K562 (cell line): ENCODE data around the gene FBL. TPM values are rescaled to one million over a fixed set of nuclear protein-coding genes. Genes with fewer than 3 reads are reported as not detected.

Source experiments
- ATAC-seq: fragments of 200-7000 bp; cut with Tn5 transposase; 3 replicates; pipeline ENCODE4 v1.9.1; 2020; ENCODE audit warnings: moderate library complexity
- BruUV-seq: library from RNA; stranded (reverse); fragments of 400-500 nt; replicated peaks from 2 replicates; lab custom pipeline; 2021; lab: Mats Ljungman, UMichigan
- CTCF ChIA-PET: fragments of 300-600 bp; formaldehyde crosslinking; extraction: SDS; loops from one replicate; lab custom pipeline; 2021; ENCODE audit warnings: low intra/inter-chr PET ratio; lab: Yijun Ruan, JAX
- POLR2A ChIA-PET: fragments of 300-600, 350-650 bp; sonication (Branson Sonifier 250); formaldehyde crosslinking; extraction: SDS; loops from one replicate; lab custom pipeline; 2021; ENCODE audit warnings: antibody characterized with exemption, inconsistent platforms; lab: Yijun Ruan, JAX
- DNase-seq, 4 experiments: peaks; one replicate each; pipeline versions ENCODE4 v3.0.0 to v3.0.0-alpha.2; 2011 to 2018; ENCODE audit warnings: low spot score in 3 of 4, mixed read lengths in 3 of 4; ENCODE audit errors: extremely low read depth in 1 of 4
- FAIRE-seq: peaks from 2 replicates; lab custom pipeline; 2011; peaks lifted over from hg19 to GRCh38; lab: Jason Lieb, UNC
- H2AFZ ChIP-seq: 2 replicates; pipeline ENCODE4 v1.6.0; 2011; ENCODE audit warnings: low read depth, low read length, control low read depth, inconsistent platforms
- H3K27ac ChIP-seq: fragments of 200-600 bp; 3 replicates; pipeline ENCODE4 v1.8.0; 2011; ENCODE audit warnings: low read depth, mild to moderate bottlenecking, control low read depth, inconsistent platforms, low read length, moderate library complexity, mixed read lengths; ENCODE audit errors: extremely low read depth
- H3K27me3 ChIP-seq, 2 experiments: fragments of 300-600 bp in 1 of 2; 2 replicates in 1 of 2; 3 replicates in 1 of 2; pipeline versions ENCODE4 v1.6.0 to v1.8.0; 2011; ENCODE audit warnings: inconsistent platforms in 2 of 2, low read length in 2 of 2, mild to moderate bottlenecking in 1 of 2, mixed read lengths in 1 of 2, moderate library complexity in 1 of 2; ENCODE audit not compliant: control insufficient read depth in 2 of 2, insufficient read depth in 2 of 2
- H3K36me3 ChIP-seq: fragments of 300-600 bp; 3 replicates; pipeline ENCODE4 v1.8.0; 2011; ENCODE audit warnings: mild to moderate bottlenecking, low read length, inconsistent platforms; ENCODE audit not compliant: control insufficient read depth, insufficient read depth
- H3K4me1 ChIP-seq, 2 experiments: fragments of 200-600 bp in 1 of 2; replicated peaks in 1 of 2; 2 replicates in 1 of 2; 3 replicates in 1 of 2; pipeline versions ENCODE4 v1.5.1 to v1.8.0; 2011; ENCODE audit warnings: inconsistent platforms in 2 of 2, low read length in 2 of 2, mild to moderate bottlenecking in 1 of 2, mixed read lengths in 1 of 2, moderate library complexity in 1 of 2; ENCODE audit not compliant: control insufficient read depth in 2 of 2, insufficient read depth in 2 of 2
- H3K4me2 ChIP-seq: 2 replicates; pipeline ENCODE4 v1.6.1; 2011; ENCODE audit warnings: low read length, control low read depth, inconsistent platforms, mixed read lengths; ENCODE audit not compliant: insufficient read depth
- H3K4me3 ChIP-seq: fragments of 200-600 bp; sonication (generic), shearing (Covaris generic); 2 replicates; pipeline ENCODE4 v1.5.1; 2016; ENCODE audit warnings: control low read depth, inconsistent platforms
- H3K79me2 ChIP-seq: fragments of 200-600 bp; 3 replicates; pipeline ENCODE4 v1.8.0; 2011; ENCODE audit warnings: low read length, inconsistent platforms; ENCODE audit not compliant: control insufficient read depth, insufficient read depth
- H3K9ac ChIP-seq, 2 experiments: 2 replicates each; pipeline versions ENCODE4 v1.6.0 to v1.6.1; 2011; ENCODE audit warnings: low read depth in 2 of 2, low read length in 2 of 2, control low read depth in 1 of 2, inconsistent platforms in 1 of 2, mild to moderate bottlenecking in 1 of 2, mixed read lengths in 1 of 2; ENCODE audit not compliant: insufficient read depth in 1 of 2
- H3K9me1 ChIP-seq: one replicate; pipeline ENCODE4 v1.6.0; 2011; ENCODE audit warnings: inconsistent platforms, mild to moderate bottlenecking, low read length, moderate library complexity; ENCODE audit not compliant: control insufficient read depth, insufficient read depth
- H3K9me3 ChIP-seq: replicated peaks from 2 replicates; pipeline ENCODE4 v1.5.1; 2011; ENCODE audit warnings: low read depth, low read length, inconsistent platforms; ENCODE audit not compliant: control insufficient read depth, insufficient read depth
- H4K20me1 ChIP-seq: replicated peaks from 2 replicates; pipeline ENCODE4 v1.6.1; 2011; ENCODE audit warnings: low read length, inconsistent platforms, mixed read lengths; ENCODE audit not compliant: control insufficient read depth, insufficient read depth
- BRD4 ChIP-seq: fragments of 200-600 bp; sonication (generic); IDR thresholded peaks from 2 replicates; pipeline ENCODE4 v1.6.1; 2017; ENCODE audit warnings: inconsistent platforms
- CBX3 ChIP-seq, 2 experiments: IDR thresholded peaks; 1 replicate in 1 of 2; 2 replicates in 1 of 2; pipeline ENCODE4 v1.6.1; 2012; ENCODE audit warnings: inconsistent platforms in 2 of 2, low read length in 2 of 2, borderline replicate concordance in 1 of 2, control low read depth in 1 of 2
- EP300 ChIP-seq: IDR thresholded peaks from 2 replicates; pipeline ENCODE4 v1.6.1; 2012; ENCODE audit warnings: low read length, improper control_type of control experiment
- ETS2 ChIP-seq: IDR thresholded peaks from 2 replicates; pipeline ENCODE4 v1.6.1; 2016; ENCODE audit warnings: borderline replicate concordance, missing genetic modification characterization, mild to moderate bottlenecking, moderate library complexity, missing compliant biosample characterization; ENCODE audit not compliant: poor library complexity, severe bottlenecking
- JUND ChIP-seq, 2 experiments: IDR thresholded peaks; 2 replicates in 1 of 2; 3 replicates in 1 of 2; pipeline ENCODE4 v1.6.1; 2011; ENCODE audit warnings: borderline replicate concordance in 2 of 2, low read depth in 2 of 2, low read length in 2 of 2, improper control_type of control experiment in 1 of 2, missing biosample characterization in 1 of 2, missing genetic modification characterization in 1 of 2, missing genetic modification reagents in 1 of 2
- KLF16 ChIP-seq: IDR thresholded peaks from 2 replicates; pipeline ENCODE4 v1.6.1; 2016; ENCODE audit warnings: antibody characterized with exemption
- POLR2AphosphoS5 ChIP-seq: IDR thresholded peaks from 2 replicates; pipeline ENCODE4 v1.6.1; 2011; ENCODE audit warnings: mild to moderate bottlenecking, low read depth, low read length, moderate library complexity; ENCODE audit not compliant: control insufficient read depth, insufficient read depth
- RAD51 ChIP-seq: fragments of 450-650 bp; IDR thresholded peaks from 2 replicates; pipeline ENCODE4 v1.7.1; 2016; ENCODE audit warnings: low read depth, mild to moderate bottlenecking, borderline replicate concordance
- SETDB1 ChIP-seq: IDR thresholded peaks from one replicate; pipeline ENCODE4 v1.6.1; 2012; ENCODE audit warnings: low read length, control low read depth, inconsistent platforms
- SNRNP70 ChIP-seq: fragments of 200-400 bp; formaldehyde crosslinking; optimal IDR thresholded peaks from 2 replicates; pipeline ENCODE3; 2017; ENCODE audit warnings: low read depth, low read length
- SUPT5H ChIP-seq: fragments of 450-650 bp; IDR thresholded peaks from 2 replicates; pipeline ENCODE4 v1.6.1; 2016
- TEAD4 ChIP-seq, 2 experiments: sonication (generic) in 1 of 2; formaldehyde crosslinking in 1 of 2; IDR thresholded peaks; 2 replicates each; pipeline versions ENCODE4 v1.6.1 to v1.8.0; 2012 to 2022; ENCODE audit warnings: borderline replicate concordance in 1 of 2, inconsistent platforms in 1 of 2, low read length in 1 of 2, mild to moderate bottlenecking in 1 of 2, missing genetic modification reagents in 1 of 2
- USF2 ChIP-seq: sonication (generic); formaldehyde crosslinking; IDR thresholded peaks from 2 replicates; pipeline ENCODE4 v1.5.0; 2020; ENCODE audit warnings: missing genetic modification reagents
- ZNF121 ChIP-seq: sonication (generic); formaldehyde crosslinking; conservative IDR thresholded peaks from 2 replicates; pipeline ENCODE4 v1.8.0; 2022; ENCODE audit warnings: missing genetic modification reagents
- ZNF143 ChIP-seq: sonication (generic); formaldehyde crosslinking; IDR thresholded peaks from 2 replicates; pipeline ENCODE4 v1.9.0; 2022; ENCODE audit warnings: mild to moderate bottlenecking, missing genetic modification reagents
- ZNF780A ChIP-seq: fragments of 250-450 bp; sonication (Bioruptor Pico); IDR thresholded peaks from 2 replicates; pipeline ENCODE4 v1.5.0; 2021; ENCODE audit warnings: mild to moderate bottlenecking
- ZNF830 ChIP-seq: fragments of 250-450 bp; sonication (Bioruptor Pico); IDR thresholded peaks from 2 replicates; pipeline ENCODE4 v1.5.0; 2021; ENCODE audit warnings: mild to moderate bottlenecking
- WGBS: fragments of 100-300 bp; shearing (Covaris generic); methylation state at CpG from one replicate; pipeline ENCODE4 v1.1.6; 2016; ENCODE audit warnings: low coverage, mixed read lengths; ENCODE audit not compliant: insufficient coverage; ENCODE audit errors: missing lambda C conversion rate; 5-methylcytosine and 5-hydroxymethylcytosine counted together
- in situ Hi-C: fragments of 300-500 bp; cut with MboI; formaldehyde crosslinking; loops from 4 replicates; pipeline ENCODE4 v1.15.0; 2018; ENCODE audit warnings: inconsistent platforms, mixed read lengths
- intact Hi-C: fragments of 100-400 bp; cut with micrococcal nuclease; formaldehyde crosslinking; loops from 2 replicates; pipeline ENCODE4 v1.14.2; 2022
- polyA plus RNA-seq, 8 experiments: library from polyadenylated mRNA; depleted of rRNA in 4 of 8; stranded (reverse) in 5 of 8; unstranded in 3 of 8; fragments of >200 nt; fragmentation: Nextera tagmentation in 2 of 8; fragmentation: Illumina TruSeq in 1 of 8; extraction: Ambion mirVana in 2 of 8; extraction: Trizol in 1 of 8; gene quantifications; 2 replicates each; pipeline versions ENCODE4 v1.2.1 to v1.2.3, GENCODE V29; 2011 to 2014; ENCODE audit warnings: inconsistent platforms in 1 of 8, missing spikeins in 1 of 8
- total RNA-seq, 7 experiments: library from RNA; depleted of rRNA in 6 of 7; stranded (reverse); fragments of >200 nt in 6 of 7; fragmentation: Illumina TruSeq in 2 of 7; extraction: Trizol in 2 of 7; gene quantifications; 2 replicates each; pipeline versions ENCODE4 v1.2.1 to v1.2.3, GENCODE V29; 2011 to 2021; ENCODE audit warnings: low replicate concordance in 1 of 7

Gene FBL
- total and polyA plus RNA-seq, 9 of the 15 experiments (the other 6 are each of a cell fraction or from before 2014, with no cell fraction given): 201 to 1,696 (median 696) TPM

GRCh38 chr19:39865953-39866352, 19.8 kb upstream of the FBL start:
- H3K4me1 ChIP-seq: peaks cover 0 to 5% of the 10 kb centered on the region in 2 experiments; a peak in 1 of 5 replicates
- H3K79me2 ChIP-seq: no peaks in the 10 kb centered on the region
- no peak for FAIRE-seq
- H3K4me2 ChIP-seq: no peak overlapping the region
- H2AFZ ChIP-seq: no peak overlapping the region
- CTCF ChIA-PET: no interaction called here
- 8% methylated on average over 5 of the region's 5 CpGs for WGBS
- H3K27ac ChIP-seq: no peak overlapping the region
- intact Hi-C loops: no loop called here
- ATAC-seq: no peak
- TF ChIP-seq RAD51 (0 out of 2 replicates have a peak, but pooled peaks have one; percentile 13), USF2 (CRISPR knock-in tag) (peak; percentile 46; the same call in 1 of the 2 replicates), TEAD4 (IDR thresholded peaks at IDR 0.05; ENCODE audit: low read length) (no peak), TEAD4 (CRISPR knock-in tag; IDR thresholded peaks at IDR 0.05; ENCODE audit: borderline replicate concordance) (no peak)
- DNase-seq: no peak
- no peaks in the 10 kb centered on the region for H3K9me3 ChIP-seq
- no peaks in the 10 kb centered on the region; the same call in none of the 2 replicates for H4K20me1 ChIP-seq
- no peaks in the 10 kb centered on the region for H3K9me1 ChIP-seq
- no TSS peak for BruUV-seq
- in situ Hi-C loops: no loop called here
- H3K27me3 ChIP-seq: peaks cover 10 to 36% of the 10 kb centered on the region in 2 experiments; a peak in 3 of 5 replicates
- H3K9ac ChIP-seq: no peak overlapping the region
- H3K36me3 ChIP-seq: no peaks in the 10 kb centered on the region
- POLR2A ChIA-PET: no interaction called here
- H3K4me3 ChIP-seq: no peak overlapping the region

DNA sequence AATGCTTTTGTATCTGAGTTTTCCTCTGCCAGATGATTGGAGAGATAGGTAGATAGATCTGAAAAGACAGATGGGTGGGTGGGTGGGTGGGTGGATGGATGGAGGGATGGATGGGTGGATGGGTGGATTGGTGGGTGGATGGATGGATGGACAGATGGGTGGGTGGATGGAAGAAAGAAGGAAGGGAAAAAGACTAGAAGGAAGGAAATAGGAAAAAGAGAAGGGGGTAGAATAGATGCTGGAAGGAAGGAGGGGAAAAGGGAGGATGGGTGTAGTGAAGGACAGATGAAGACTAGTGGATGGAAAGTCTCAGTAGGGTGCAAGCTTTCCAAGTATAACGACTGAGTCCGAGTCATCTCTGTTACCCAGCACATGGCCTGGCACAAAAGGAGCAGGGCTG, 19.0 kb upstream of the FBL start:
- Histone ChIP-seq H3K36me3 (no peaks in the 10 kb centered on the region), H3K4me3 (no peak overlapping the region), H3K4me1 (peaks cover 0 to 3% of the 10 kb centered on the region in 2 experiments; a peak in 1 of 5 replicates), H3K79me2 (no peaks in the 10 kb centered on the region), H4K20me1 (no peaks in the 10 kb centered on the region; the same call in none of the 2 replicates), H3K9me3 (no peaks in the 10 kb centered on the region), H3K27me3 (peaks cover 10 to 33% of the 10 kb centered on the region in 2 experiments; a peak in 3 of 5 replicates), H3K27ac (no peak overlapping the region), H2AFZ (no peak overlapping the region), H3K9me1 (no peaks in the 10 kb centered on the region), H3K9ac (no peak overlapping the region), H3K4me2 (no peak overlapping the region)
- no TSS peak for BruUV-seq
- intact Hi-C loops: no loop called here
- DNase-seq: no peak
- ChIA-PET CTCF (interaction anchor here (0.6 kb wide), 1 partner anchor 356 kb away, joined by 3 read pairs; no protein-coding TSS in a partner anchor), POLR2A (no interaction called here)
- no peak for FAIRE-seq
- in situ Hi-C loops: no loop called here
- WGBS: 0% methylated on average over 2 of the region's 2 CpGs
- ATAC-seq: no peak
- TF ChIP-seq CBX3 (IDR thresholded peaks at IDR 0.05; ENCODE audit: borderline replicate concordance in 1 of 2, low read length in 2 of 2) (no peak), EP300 (no peak), ZNF780A (CRISPR knock-in tag) (no peak), JUND (IDR thresholded peaks at IDR 0.05; ENCODE audit: borderline replicate concordance, low read depth, low read length) (no peak), JUND (tag; IDR thresholded peaks at IDR 0.05; ENCODE audit: borderline replicate concordance, low read depth, low read length) (no peak), SUPT5H (no peak), POLR2AphosphoS5 (no peak), BRD4 (no peak), ETS2 (tag) (no peak), KLF16 (no peak), ZNF143 (CRISPR knock-in tag) (no peak), ZNF830 (CRISPR knock-in tag) (no peak), ZNF121 (CRISPR knock-in tag) (no peak), SNRNP70 (no peak), SETDB1 (no peak)
